NCI-H82 (cell line): ENCODE results near the gene IL1RAPL2.
"Not testable (repeated sequence)": the region's sequence is repeated elsewhere in the genome, so short reads cannot be mapped to it uniquely, and the experiment has no call there.

ENCODE experiments used
- DNase-seq: peaks from one replicate; lab custom pipeline; 2025; lab: John Stamatoyannopoulos, UW

The IL1RAPL2 gene

DNA sequence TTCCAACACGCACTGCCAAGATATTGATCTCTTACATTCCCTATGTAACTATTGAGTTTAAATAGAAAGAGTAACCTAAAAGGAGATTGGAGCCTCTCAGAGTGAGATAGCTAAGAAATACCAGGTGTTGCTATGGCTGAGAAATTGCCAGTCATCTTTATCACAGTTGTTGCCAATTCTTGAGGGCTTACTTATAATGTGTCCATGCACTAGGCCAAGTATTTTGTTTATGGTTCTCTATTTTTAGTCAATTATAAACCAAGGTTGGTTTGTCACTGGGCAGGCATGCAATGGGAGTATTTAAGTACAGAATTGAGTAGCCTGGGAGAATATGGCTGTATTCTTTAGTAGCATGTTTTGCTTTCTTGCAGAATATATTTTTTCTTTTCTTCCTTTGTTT is 452.9 kb downstream of the IL1RAPL2 start:
- no peak for DNase-seq

DNA sequence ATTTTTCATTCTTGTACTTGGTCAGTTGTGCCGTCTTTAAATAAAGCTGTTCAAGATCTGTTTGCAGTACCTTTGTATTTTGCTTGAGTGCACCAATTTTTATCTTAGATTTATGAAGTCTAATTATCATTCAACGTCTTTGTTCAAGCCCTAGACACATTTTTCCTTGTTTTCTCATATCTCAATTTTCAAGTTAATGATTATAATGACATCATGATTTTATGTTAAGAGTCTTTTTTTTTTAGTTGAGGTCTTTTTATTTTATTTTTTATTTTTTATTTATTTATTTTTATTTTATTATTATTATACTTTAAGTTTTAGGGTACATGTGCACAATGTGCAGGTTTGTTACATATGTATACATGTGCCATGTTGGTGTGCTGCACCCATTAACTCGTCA is 463.0 kb downstream of the IL1RAPL2 start:
- not testable (repeated sequence) for DNase-seq

DNA sequence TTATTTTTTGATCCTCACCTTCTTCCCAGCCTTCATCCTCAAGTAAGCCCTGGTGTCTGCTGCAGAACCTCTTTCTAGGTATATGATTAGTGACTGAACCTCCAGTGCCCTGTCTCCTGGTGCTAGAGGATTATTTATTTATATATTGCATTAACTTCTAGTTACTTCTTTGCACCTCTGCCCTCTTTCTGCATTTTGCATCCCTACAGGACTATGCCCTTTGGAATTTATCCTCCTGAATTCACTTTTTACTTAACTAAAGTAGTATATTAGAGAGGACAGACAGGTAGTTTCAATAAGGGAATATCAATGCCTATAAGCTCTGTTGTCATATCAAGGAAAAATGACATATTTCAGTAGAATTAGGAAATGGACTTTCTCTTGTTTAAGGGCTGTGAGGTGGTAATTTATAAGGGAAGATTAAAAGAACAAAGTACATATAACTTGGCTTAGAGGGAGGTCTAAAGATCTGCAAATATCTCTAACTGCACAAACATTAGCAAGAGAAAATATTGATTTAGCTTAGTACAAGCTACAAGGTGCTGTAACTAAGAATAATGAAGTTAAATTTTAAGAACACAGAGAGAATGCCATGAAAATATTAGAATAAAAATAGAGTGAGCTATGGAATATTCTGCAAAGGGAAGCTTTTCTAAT is 472.8 kb downstream of the IL1RAPL2 start:
- DNase-seq: no peak

DNA sequence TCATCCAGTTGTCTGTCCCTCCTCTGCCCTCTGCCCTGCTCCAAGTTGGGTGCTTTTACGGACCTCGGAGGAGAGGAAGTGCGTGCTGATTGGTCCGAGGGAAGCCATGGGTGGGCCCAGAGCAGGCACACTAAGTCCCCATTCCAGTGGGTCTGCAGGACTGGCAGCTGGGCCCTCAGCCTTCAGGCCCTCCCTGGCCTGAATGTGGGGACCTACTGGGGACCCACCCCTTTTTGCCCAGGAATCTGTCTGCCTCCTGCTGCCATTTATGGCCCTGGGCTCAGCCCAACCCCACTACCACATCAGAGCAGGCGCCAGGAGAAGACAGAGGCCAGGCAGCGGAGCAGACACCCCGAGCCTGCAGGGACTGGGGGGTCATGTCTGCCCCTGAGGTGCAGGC is 484.9 kb downstream of the IL1RAPL2 start:
- no peak for DNase-seq

DNA sequence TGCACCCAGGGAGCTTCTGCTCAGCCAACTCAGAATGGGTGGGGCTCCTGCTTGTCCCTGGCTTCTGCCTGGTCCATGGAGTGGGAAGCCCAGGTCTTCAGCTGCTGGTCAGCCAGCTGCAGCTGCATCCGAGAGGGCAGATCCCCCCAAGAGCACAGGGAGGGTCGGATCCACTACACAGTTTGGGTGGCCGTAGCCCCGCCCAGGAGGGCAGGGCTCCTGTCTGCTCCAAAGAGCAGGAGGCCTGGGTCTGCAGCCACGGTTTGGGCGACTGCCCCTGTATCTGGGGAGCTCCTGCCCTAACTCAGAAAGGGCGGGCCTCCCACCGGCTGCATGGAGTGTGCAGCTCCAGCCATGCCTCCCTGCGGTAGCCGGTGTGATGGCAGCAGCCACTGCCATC is 485.4 kb downstream of the IL1RAPL2 start:
- no peak for DNase-seq

DNA sequence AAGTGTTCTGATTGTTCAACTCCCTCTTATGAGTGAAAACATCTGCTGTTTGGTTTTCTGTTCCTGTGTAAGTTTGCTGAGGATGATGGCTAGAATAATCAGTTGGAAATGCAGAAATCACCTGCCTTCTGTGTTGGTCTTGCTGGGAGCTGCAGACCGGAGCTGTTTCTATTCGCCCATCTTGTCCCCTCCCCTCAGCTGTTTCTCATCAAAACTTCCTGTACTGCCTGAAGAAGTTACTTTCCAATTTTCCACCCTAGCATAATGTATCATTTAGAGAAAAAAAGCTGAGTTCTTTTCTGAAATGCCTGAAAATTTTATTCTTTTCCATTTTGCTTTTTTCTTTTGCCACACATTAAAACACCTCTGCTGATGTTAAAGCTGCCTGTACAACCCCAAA is 486.9 kb downstream of the IL1RAPL2 start:
- DNase-seq: no peak

DNA sequence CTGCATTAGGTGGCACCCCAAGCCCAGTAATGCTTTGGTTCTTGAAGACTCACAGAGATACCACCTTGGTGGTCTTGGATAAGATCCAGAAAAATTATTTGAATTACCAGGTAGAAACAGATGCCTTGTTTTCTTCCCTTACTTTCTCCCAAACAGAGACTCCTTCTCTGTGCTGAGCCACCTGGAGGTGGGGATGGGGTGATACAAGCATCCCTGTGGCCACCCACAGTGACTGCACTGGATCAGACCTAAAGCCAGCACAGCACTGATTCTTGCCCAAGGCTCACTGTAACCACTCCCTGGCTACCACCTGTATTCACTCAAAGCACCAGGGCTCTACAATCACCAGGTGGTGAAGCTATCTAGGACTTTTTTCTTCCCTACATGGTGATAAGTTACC is 497.7 kb downstream of the IL1RAPL2 start:
- DNase-seq: peak; percentile 24

DNA sequence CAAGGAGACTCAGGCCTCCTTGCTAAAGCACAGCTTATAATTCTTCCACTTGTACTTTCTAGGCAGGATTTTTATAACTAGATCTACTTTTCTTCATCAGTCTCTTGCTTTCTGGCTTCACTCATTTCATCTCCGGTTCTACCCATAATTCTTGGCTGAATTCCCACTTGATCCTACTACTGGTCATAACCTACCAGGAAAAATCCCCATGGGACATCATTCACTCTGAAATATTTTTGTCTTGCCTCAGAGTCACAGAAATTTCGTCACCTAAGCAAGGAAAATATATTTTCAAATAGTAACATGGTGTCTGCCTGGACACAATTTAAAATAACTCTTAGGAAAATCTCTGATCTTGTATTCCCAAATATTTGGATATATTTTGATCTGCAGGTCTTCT is 532.2 kb downstream of the IL1RAPL2 start:
- no peak for DNase-seq

DNA sequence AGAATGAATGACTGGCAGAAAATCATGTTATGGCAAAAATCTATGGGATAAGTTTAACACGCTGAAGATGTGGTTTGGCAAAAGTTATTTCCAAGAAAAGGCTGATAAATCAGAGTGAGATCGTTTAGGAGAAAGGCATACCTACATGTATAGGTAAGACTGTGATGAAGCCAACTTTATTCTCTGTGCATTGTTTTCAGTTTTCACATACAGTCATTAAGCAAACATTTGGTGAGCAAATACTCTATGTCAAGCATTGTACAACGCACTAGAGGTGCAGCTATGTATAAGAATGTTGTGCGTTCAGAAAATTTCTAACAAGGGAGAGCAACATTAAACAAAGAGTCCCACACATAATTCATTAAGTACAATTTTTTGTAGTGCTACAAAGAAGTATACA is 532.8 kb downstream of the IL1RAPL2 start:
- DNase-seq: no peak

DNA sequence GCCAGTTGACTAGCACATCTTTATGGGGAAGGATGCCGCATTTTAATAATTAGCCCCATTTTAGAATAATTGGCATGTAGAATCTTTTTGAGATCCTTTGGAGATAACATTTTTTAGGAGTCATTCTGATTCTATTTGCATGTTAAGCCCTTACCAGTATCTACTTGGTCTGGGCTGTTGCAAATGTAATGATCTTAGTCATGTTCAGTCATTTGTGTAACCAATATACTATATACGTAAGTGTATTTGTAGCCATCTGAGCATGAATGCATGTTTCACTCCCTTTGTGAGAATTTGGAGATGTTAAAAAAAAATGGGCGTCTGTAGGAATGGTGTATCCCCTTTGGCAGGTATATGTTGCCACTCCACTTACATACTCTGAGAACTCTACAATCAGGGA is 535.4 kb downstream of the IL1RAPL2 start:
- no peak for DNase-seq

DNA sequence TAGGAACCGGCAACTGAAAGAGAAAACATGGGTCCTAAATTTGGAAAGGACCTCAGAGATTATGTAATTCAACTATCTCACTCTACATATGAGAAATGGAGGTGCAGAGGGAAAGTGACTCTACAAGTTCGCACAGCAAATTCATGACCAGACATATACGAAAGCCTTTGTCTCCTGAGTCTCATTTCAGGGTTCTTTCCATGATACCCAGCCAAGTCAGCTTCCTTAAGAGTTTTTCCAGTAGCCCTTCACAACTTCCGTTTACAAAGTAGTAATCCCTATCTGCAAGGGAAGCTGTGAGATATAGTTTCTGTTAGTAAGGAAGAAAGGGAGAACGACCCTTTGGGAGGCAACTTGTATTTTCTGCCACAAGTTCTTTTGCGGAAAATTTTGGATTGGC is 543.9 kb downstream of the IL1RAPL2 start:
- no peak for DNase-seq

DNA sequence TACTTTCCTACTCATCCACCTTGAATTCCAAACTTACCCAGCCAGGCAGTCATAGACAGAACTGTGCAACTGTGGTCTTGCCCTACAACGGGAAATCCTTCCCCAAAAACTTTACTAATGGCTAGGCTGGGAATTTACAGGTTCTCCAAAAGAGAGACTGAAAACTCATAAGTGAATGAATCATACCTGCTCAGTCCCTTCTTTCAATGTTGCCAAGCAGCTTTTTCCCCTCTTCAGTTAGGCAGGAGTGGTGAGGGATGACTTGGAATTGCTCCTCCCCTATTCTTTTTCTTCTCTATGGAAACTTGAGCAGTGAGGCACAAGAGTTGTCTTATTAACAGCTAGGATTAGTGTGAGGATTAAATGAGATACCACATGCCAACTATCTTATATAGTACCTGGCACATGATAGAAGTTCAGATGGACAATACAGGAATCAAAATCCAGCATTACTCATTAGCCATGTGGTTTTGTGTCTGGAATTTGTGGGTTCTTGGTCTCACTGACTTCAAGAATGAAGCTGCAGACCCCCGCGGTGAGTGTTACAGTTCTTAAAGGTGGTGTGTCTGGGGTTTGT is 548.6 kb downstream of the IL1RAPL2 start:
- DNase-seq: no peak

DNA sequence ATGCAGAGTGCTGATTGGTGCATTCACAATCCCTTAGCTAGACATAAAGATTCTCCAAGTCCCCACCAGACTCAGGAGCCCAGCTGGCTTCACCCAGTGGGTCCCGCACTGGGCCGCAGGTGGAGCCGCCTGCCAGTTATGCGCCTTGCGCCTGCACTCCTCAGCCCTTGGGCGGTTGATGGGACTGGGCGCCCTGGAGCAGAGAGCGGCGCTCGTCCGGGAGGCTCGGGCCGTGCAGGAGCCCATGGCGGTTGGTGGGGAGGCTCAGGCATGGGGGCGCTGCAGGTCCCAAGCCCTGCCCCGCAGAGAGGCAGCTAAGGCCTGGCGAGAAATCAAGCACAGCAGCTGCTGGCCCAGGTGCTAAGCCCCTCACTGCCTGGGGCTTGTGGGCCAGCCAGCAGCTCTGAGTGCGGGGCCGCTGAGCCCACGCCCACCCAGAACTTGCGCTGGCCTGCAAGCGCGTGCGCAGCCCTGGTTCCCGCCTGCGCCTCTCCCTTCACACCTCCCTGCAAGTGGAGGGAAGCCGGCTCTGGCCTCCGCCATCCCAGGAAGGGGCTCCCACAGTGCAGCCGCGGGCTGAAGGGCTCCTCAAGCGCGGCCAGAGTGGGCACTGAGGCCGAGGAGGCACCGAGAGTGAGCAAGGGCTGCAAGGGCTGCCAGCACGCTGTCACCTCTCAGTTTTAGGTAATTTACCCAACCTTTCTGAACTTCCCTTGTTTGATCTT is 549.8 kb downstream of the IL1RAPL2 start:
- not testable (repeated sequence) for DNase-seq

DNA sequence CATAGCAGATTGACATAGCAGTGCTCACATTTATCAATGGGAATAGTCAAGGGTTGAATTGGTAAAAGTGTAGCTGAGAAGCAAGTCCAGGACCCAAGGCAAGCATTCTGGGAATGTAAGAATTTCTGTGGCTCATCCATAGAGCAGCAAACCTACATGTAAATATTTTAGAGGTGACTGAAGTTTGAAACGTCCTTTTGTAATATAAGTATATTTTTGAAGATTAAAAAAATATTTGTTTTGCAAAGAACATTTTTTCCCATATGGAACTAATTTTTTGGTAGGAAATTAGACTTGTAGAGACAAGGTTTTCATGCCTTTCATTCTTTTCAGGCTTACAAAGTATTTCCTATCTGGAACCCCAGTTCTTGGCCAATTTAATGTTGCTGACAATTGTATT is 550.5 kb downstream of the IL1RAPL2 start:
- DNase-seq: no peak

DNA sequence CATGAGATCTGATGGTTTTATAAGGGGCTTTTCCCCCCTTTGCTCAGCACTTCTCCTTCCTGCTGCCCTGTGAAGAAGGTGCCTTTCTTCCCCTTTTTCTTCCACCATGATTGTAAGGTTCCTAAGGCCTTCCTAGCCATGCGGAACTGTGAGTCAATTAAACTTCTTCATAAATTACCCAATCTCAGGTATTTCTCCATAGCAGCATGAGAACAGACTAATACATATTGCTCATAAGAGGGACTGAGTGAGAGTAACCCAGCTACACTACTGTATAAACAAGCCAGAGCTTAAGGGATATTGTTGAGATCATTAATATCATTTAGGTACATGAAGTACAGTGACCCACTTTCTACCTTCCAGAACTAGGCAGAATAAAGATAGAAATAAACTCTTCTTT is 551.6 kb downstream of the IL1RAPL2 start:
- DNase-seq: no peak

DNA sequence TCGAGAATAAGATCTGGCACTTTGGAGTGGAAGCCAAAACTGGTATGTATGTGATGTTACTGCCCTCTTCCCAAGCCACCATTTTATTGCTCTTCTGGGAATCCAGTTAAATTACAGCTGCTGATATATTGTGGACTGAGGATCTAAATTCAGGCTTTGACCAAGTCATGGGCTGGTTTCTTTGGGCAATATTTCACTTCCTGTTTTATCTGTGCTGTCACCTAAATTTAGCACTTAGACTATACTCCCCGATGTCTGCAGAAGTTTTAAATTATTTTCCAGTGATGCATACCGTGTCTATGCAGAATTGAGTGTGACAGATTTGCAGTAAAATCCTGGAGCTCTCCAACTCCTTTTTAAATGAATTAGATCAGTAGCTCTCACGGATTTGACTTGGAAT is 554.5 kb downstream of the IL1RAPL2 start:
- DNase-seq: no peak

DNA sequence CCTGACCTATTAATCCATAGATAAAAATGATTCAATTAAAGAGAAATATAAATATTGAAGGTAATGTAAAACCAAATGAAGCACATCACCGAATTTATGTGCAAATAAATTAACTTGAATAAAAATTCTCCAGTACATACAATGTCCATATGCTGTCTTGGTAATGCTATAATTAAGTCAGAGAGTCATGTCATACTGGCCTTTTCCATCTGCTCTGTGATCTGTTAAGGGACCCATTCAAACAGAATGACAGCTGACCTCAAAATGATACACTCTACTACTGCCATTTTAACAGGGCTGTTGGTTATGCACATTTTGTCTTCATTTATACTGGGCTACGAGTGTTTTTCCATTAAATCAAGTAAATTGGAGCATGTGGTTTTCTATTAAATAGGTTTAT is 555.2 kb downstream of the IL1RAPL2 start:
- peak; percentile 39 for DNase-seq

DNA sequence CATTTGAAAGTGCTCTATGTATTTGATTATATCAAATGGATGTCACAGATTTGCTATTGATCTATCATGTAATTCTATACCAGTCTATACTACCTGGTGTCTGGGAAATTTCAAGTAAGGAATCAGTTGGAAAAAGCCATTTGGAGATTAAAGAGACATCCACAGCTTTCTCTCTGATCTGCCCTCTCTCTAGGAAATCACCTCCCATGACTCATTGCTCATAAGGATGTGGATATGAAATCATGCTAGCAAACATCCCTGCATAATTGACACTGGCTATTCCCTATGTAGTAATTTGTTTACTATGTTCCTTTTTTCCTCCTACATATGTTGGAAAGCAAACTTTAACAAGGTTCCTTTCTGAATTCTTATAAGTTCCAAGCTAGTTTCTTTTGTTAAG is 560.2 kb downstream of the IL1RAPL2 start:
- no peak for DNase-seq

DNA sequence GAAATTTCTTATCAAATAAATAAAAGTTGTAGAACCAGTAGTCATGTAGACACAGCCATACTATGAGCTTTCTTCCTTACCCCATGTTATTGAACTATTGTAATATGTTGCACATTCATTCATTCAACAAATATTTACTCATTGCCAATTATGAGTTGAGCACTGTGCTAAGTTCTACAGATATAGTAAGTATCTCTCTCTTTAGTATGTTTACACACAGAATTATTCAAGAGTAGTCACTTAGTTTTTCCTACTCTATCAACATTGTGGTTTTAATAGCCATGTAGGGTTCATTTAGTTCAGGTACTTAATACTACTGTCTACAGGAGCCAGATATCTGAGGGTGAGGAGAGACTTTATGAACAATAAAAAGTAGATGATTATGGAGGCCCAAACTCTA is 568.3 kb downstream of the IL1RAPL2 start:
- DNase-seq: no peak

DNA sequence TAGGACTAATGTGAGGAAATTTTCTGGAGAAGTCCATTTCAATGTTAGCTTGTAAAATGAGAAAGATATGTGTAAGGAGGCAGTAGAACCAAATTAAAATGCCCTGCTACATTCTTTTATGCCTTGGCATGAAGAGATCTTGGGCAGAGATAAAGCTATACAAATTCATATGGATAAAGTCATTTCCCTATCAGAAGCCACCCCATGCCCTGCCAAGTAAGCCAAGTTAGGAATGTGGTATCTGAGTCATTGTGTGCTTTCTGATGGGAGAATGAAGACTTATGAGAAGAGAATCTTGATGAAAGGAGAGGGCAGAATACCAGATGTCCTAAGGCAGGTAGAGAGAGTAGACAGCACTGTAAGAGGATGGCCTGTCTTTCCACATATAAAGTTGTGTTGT is 570.8 kb downstream of the IL1RAPL2 start:
- DNase-seq: no peak

DNA sequence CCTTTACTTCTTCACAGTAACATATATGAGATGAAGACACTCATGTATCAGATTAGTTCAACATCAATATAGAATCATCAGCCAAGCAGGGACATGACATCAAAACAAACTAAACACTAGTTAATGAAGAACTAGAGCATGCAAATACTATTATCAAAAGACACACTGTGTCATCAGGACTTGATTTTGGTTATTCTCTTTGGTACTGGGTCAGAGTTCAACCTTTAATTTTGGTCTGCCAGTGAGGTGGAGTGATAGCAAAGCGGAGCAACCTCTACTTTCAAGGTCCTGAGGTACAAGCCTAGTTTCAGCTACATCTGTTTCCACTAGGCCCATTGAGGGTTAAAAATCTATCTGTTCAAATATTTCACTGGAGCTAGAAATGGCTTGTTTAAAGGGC is 584.0 kb downstream of the IL1RAPL2 start:
- no peak for DNase-seq

DNA sequence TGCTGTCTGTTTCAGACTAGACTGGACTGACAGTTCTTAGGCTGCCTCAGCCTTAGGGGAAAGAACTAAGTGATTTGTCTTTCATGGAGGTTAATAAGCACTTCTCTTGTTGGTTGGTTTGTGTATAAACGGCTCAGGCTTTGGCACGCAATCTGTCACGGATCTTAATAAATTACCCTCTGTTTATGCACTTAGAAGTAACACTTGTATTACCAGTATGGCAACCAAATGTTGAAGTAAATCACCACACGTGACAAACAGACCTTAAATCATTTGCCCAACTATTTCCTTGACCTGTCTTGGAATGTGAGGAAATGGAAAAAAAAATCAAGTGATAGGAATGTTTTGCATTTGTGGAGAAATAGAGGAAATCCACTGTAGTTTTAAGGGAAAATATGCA is 584.6 kb downstream of the IL1RAPL2 start:
- DNase-seq: peak; percentile 86

DNA sequence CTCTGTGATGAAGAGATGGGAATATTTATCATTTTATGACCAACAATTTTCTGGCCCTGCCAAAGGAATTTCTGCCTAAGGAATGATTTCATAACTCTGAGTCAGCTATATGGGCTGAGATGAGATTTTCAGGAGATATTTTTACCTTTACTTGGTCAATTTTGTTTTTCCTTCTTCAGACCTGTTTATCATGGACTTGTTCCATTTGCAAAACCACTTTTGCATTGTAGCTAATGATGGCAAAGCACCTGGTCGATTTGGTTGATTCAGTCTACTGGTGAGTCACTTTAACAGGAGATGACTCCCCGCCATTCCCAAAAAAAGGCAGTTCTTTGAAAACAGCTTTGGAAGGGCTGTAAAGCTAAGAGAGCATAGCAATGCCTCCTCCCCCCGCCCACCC is 601.2 kb downstream of the IL1RAPL2 start:
- DNase-seq: no peak

DNA sequence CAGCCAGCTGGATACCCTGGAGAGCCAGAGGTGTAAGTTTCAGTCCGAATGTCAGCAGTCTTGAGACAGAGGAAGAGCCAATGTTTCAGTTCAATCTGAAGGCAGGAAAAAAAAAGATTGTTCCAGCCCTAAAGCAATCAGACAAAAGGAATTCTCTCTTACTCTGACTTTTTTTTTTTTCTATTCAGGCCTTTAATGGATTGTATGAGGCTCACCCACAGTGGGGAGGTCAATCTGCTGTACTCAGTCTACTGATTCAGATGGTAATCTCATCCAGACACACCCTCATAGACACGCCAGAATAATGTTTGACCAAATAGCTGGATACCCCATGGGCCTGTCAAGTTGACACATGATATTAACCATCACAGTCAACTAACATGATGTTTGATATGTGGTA is 602.6 kb downstream of the IL1RAPL2 start:
- peak; percentile 41 for DNase-seq
